Trophoblast cell (in vitro differentiated cells and primary cell): Measurements from ENCODE around the gene ZNF827.

Source experiments
- DNase-seq, 2 donors: peaks; one replicate each; pipeline ENCODE4 v3.0.0-alpha.2; 2016
- H2AFZ ChIP-seq: 2 replicates; pipeline ENCODE4 v1.6.1; 2013; ENCODE audit warnings: low read length, moderate library complexity, mild to moderate bottlenecking; ENCODE audit not compliant: insufficient read depth, poor library complexity
- H2AK5ac ChIP-seq: 2 replicates; pipeline ENCODE4 v1.6.1; 2013; ENCODE audit warnings: mild to moderate bottlenecking, low read length
- H2BK120ac ChIP-seq: 2 replicates; pipeline ENCODE4 v1.6.1; 2013; ENCODE audit warnings: low read length, mild to moderate bottlenecking, moderate library complexity; ENCODE audit not compliant: insufficient read depth, poor library complexity
- H2BK12ac ChIP-seq: 2 replicates; pipeline ENCODE4 v1.6.1; 2013; ENCODE audit warnings: mild to moderate bottlenecking, low read length, moderate library complexity
- H2BK5ac ChIP-seq: 2 replicates; pipeline ENCODE4 v1.6.1; 2013; ENCODE audit warnings: low read length, low read depth, moderate library complexity, mild to moderate bottlenecking; ENCODE audit not compliant: poor library complexity
- H3K14ac ChIP-seq: 2 replicates; pipeline ENCODE4 v1.6.1; 2013; ENCODE audit warnings: mild to moderate bottlenecking, low read length
- H3K18ac ChIP-seq: 2 replicates; pipeline ENCODE4 v1.6.1; 2013; ENCODE audit warnings: mild to moderate bottlenecking, low read length
- H3K23ac ChIP-seq: 2 replicates; pipeline ENCODE4 v1.6.1; 2013; ENCODE audit warnings: low read length
- H3K27ac ChIP-seq: 2 replicates; pipeline ENCODE4 v1.5.1; 2013; ENCODE audit warnings: low read depth, mild to moderate bottlenecking, inconsistent platforms, low read length, moderate library complexity
- H3K27me3 ChIP-seq: 2 replicates; pipeline ENCODE4 v1.6.1; 2013; ENCODE audit warnings: inconsistent platforms, mild to moderate bottlenecking, low read length, moderate library complexity; ENCODE audit not compliant: insufficient read depth
- H3K36me3 ChIP-seq, 2 experiments: 1 replicate in 1 of 2; 2 replicates in 1 of 2; pipeline ENCODE4 v1.6.1; 2013; ENCODE audit warnings: low read length in 2 of 2, mild to moderate bottlenecking in 2 of 2, moderate library complexity in 1 of 2; ENCODE audit not compliant: insufficient read depth in 2 of 2, control insufficient read depth in 1 of 2
- H3K4ac ChIP-seq: 2 replicates; pipeline ENCODE4 v1.6.1; 2013; ENCODE audit warnings: low read depth, mild to moderate bottlenecking, low read length, moderate library complexity
- H3K4me1 ChIP-seq, 2 experiments: 1 replicate in 1 of 2; 2 replicates in 1 of 2; pipeline ENCODE4 v1.6.1; 2013; ENCODE audit warnings: low read length in 2 of 2, mild to moderate bottlenecking in 2 of 2, moderate library complexity in 1 of 2; ENCODE audit not compliant: insufficient read depth in 2 of 2, control insufficient read depth in 1 of 2
- H3K4me2 ChIP-seq: 2 replicates; pipeline ENCODE4 v1.6.1; 2013; ENCODE audit warnings: inconsistent platforms, mild to moderate bottlenecking, low read length, moderate library complexity
- H3K4me3 ChIP-seq: 2 replicates; pipeline ENCODE4 v1.5.1; 2013; ENCODE audit warnings: mild to moderate bottlenecking, low read depth, low read length, inconsistent platforms
- H3K79me1 ChIP-seq: one replicate; pipeline ENCODE4 v1.6.1; 2013; ENCODE audit warnings: low read length
- H3K79me2 ChIP-seq: 2 replicates; pipeline ENCODE4 v1.6.1; 2013; ENCODE audit warnings: low read length, mild to moderate bottlenecking; ENCODE audit not compliant: control insufficient read depth, insufficient read depth, poor library complexity
- H3K9ac ChIP-seq: 2 replicates; pipeline ENCODE4 v1.6.1; 2013; ENCODE audit warnings: mild to moderate bottlenecking, low read length
- H3K9me3 ChIP-seq: 2 replicates; pipeline ENCODE4 v1.6.1; 2013; ENCODE audit warnings: low read depth, mild to moderate bottlenecking, control low read depth, inconsistent platforms, low read length; ENCODE audit not compliant: insufficient read depth
- H4K12ac ChIP-seq: 2 replicates; pipeline ENCODE4 v1.6.1; 2013; ENCODE audit warnings: low read depth, mild to moderate bottlenecking, low read length, moderate library complexity
- H4K8ac ChIP-seq: 2 replicates; pipeline ENCODE4 v1.6.1; 2013; ENCODE audit warnings: low read depth, mild to moderate bottlenecking, low read length, moderate library complexity
- H4K91ac ChIP-seq: one replicate; pipeline ENCODE4 v1.6.1; 2013; ENCODE audit warnings: low read depth, mild to moderate bottlenecking, low read length, moderate library complexity
- WGBS: extraction: QIAGEN DNeasy Blood & Tissue Kit; methylation state at CpG from one replicate; pipeline ENCODE4 v1.1.7; 2013; ENCODE audit warnings: missing lambda C conversion rate; ENCODE audit not compliant: insufficient read length, insufficient coverage; ENCODE audit errors: extremely low coverage; 5-methylcytosine and 5-hydroxymethylcytosine counted together

The ZNF827 gene

GRCh38 chr4:145881576-145881975 lies 57.0 kb downstream of the ZNF827 start:
- Histone ChIP-seq H4K12ac (no peak overlapping the region), H3K18ac (no peak overlapping the region), H3K4ac (no peak overlapping the region), H3K4me2 (no peak overlapping the region), H2AK5ac (no peak overlapping the region), H3K79me2 (no peaks in the 10 kb centered on the region), H3K36me3 (peaks cover 8 to 11% of the 10 kb centered on the region in 2 experiments), H3K14ac (no peak overlapping the region), H3K27me3 (no peaks in the 10 kb centered on the region), H3K4me3 (no peak overlapping the region), H2AFZ (no peak overlapping the region), H2BK120ac (no peak overlapping the region), H2BK12ac (no peak overlapping the region), H3K27ac (no peak overlapping the region), H3K4me1 (peaks cover 4 to 12% of the 10 kb centered on the region in 2 experiments), H4K8ac (no peak overlapping the region), H3K79me1 (no peaks in the 10 kb centered on the region), H2BK5ac (no peak overlapping the region), H3K23ac (peak overlapping the region; percentile 6), H3K9ac (no peak overlapping the region), H4K91ac (no peak overlapping the region), H3K9me3 (no peaks in the 10 kb centered on the region)
- DNase-seq = no peak
- WGBS = no CpG with 5 or more reads among the region's 4 CpGs

DNA sequence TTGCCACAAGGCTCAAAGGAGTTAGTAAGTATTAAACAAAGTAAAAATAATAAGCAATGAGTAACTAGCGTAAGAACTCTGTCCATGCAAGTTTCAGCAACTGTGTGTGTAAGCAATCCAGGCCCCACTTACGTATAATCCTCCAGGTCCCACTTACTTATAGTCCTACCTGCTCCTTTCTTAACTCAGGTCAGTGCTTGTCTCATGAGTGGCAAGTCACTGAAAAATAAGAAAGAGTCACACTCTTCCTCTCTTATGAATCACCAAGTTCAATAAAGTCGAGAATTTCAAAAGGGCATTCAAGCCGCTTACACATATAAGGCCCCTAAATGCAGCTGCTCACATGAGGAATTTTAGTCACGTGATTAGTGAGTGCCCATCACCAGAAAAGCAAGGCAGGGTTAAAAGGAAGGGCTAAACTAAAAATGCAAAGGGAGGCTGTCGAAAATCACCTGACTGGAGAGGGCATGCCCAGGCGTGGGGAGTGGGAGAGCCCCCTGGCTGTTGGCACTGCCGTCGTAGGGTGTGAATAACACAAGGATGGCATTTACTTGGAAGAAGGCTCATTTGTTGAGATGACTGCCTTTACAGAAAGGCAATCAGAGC lies 58.2 kb downstream of the ZNF827 start:
- Histone ChIP-seq H4K12ac (no peak overlapping the region), H3K23ac (no peak overlapping the region), H4K8ac (no peak overlapping the region), H3K79me2 (no peaks in the 10 kb centered on the region), H3K14ac (no peak overlapping the region), H2BK120ac (no peak overlapping the region), H2AFZ (peak overlapping the region; percentile 5), H4K91ac (no peak overlapping the region), H3K79me1 (no peaks in the 10 kb centered on the region), H3K18ac (no peak overlapping the region), H3K4me2 (no peak overlapping the region), H2AK5ac (no peak overlapping the region), H3K4ac (no peak overlapping the region), H3K27me3 (no peaks in the 10 kb centered on the region), H2BK12ac (no peak overlapping the region), H2BK5ac (no peak overlapping the region), H3K9ac (no peak overlapping the region), H3K27ac (no peak overlapping the region), H3K4me1 (peaks cover 4 to 10% of the 10 kb centered on the region in 2 experiments), H3K36me3 (peaks cover 1 to 4% of the 10 kb centered on the region in 2 experiments), H3K9me3 (no peaks in the 10 kb centered on the region), H3K4me3 (no peak overlapping the region)
- WGBS = no CpG with 5 or more reads among the region's 9 CpGs
- DNase-seq = no peak

DNA sequence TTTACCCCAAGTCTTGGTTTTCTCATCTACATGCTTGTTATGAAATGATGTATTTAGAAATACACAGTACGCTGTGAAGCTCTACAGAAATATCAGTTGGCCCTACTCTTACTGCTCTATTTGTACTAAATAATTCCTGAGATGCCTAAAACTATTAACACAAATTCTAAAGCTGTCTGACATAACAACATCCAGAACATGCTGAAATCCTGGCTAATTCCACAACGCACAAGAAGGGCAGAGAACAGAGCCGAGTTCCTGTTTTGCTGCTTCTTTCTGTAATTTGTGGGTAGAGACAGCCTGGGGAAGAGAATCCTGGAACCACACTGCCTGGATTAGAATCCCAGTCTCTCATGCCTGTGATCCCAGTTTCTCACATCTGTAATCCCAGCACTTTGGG lies 59.0 kb downstream of the ZNF827 start:
- no peak overlapping the region for H3K27ac ChIP-seq
- no peak overlapping the region for H4K91ac ChIP-seq
- no peak overlapping the region for H2BK120ac ChIP-seq
- peaks cover 4 to 10% of the 10 kb centered on the region in 2 experiments for H3K4me1 ChIP-seq
- H3K9ac ChIP-seq = no peak overlapping the region
- H3K4me3 ChIP-seq = no peak overlapping the region
- no peak overlapping the region for H2BK5ac ChIP-seq
- H3K27me3 ChIP-seq = no peaks in the 10 kb centered on the region
- no peak overlapping the region for H3K23ac ChIP-seq
- H2BK12ac ChIP-seq = no peak overlapping the region
- H2AK5ac ChIP-seq = no peak overlapping the region
- no peaks in the 10 kb centered on the region for H3K79me2 ChIP-seq
- H4K12ac ChIP-seq = no peak overlapping the region
- no peak overlapping the region for H3K14ac ChIP-seq
- WGBS = no CpG with 5 or more reads among the region's 3 CpGs
- peaks cover 2 to 3% of the 10 kb centered on the region in 2 experiments for H3K36me3 ChIP-seq
- no peak overlapping the region for H3K4me2 ChIP-seq
- no peak overlapping the region for H3K4ac ChIP-seq
- no peak overlapping the region for H4K8ac ChIP-seq
- no peak overlapping the region for H3K18ac ChIP-seq
- H3K9me3 ChIP-seq = no peaks in the 10 kb centered on the region
- peak in 1 of 2 donors; percentile 64 for DNase-seq
- H3K79me1 ChIP-seq = no peaks in the 10 kb centered on the region
- no peak overlapping the region for H2AFZ ChIP-seq

- Histone ChIP-seq H2BK12ac (no peak overlapping the region), H2BK120ac (no peak overlapping the region), H3K4me2 (no peak overlapping the region), H4K12ac (no peak overlapping the region), H3K4ac (no peak overlapping the region), H4K8ac (no peak overlapping the region), H3K27me3 (no peaks in the 10 kb centered on the region), H3K27ac (no peak overlapping the region), H3K18ac (no peak overlapping the region), H3K9me3 (no peaks in the 10 kb centered on the region), H2AFZ (no peak overlapping the region), H3K36me3 (peaks cover 2% of the 10 kb centered on the region in 2 experiments), H3K14ac (no peak overlapping the region), H2AK5ac (no peak overlapping the region), H3K4me3 (no peak overlapping the region), H2BK5ac (no peak overlapping the region), H3K79me2 (no peaks in the 10 kb centered on the region), H3K4me1 (peaks cover 4 to 10% of the 10 kb centered on the region in 2 experiments), H4K91ac (no peak overlapping the region), H3K9ac (no peak overlapping the region), H3K23ac (no peak overlapping the region), H3K79me1 (no peaks in the 10 kb centered on the region)
- WGBS = no CpG with 5 or more reads among the region's 7 CpGs
- DNase-seq = no peak
Measured at GRCh38 chr4:145878501-145879435, 59.9 kb downstream of the ZNF827 start.
